Activated CD8-positive, alpha-beta memory T cell treated with anti-CD3 and anti-CD28 coated beads for 4 hours (primary cell): ENCODE results near the gene TMEM234.
A peak's percentile ranks its signal among the peaks of the same experiment; 100 is the strongest.

ENCODE experiments used
- DNase-seq, 2 donors: peaks; one replicate each; pipeline ENCODE4 v3.0.0-alpha.2; 2020; ENCODE audit warnings: low read depth in 2 of 2

Gene TMEM234

DNA sequence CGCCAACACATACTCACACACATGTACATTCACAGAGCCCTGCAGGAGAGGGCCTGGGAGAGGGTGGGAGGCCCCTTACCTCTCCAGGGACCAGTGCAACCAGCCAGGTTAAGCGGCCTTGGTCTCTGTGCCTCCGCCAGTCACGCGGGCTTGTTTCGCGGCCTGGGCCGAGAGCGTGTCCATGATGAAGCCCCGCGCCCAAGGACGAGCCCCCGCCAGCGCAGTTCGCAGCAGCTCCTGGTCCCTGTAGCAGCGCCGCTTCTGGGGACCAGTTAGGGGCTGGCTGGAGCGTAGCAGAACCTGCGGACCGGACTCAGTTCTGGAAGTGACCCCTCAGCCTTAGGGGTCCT lies 17.6 kb upstream of the TMEM234 start:
- DNase-seq = no peak

DNA sequence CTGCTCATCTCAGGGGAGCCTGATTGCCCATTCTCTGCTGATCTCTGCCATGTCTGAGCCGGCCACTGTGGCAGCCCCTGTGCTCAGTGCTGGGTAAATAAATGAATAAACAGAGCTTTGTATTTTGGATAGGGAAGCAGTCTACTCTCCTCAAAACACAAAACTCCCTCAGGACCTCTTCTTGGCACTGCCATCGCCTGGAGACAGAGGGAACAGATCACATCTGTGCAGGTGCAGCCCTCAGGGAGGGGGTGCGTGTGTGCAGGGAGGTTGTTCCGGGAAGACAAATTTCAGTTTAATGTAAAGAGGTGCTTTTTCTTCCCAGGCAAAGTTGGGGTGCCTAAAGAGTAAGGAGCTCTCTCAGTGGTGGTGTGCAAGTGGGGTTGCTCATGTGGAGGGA lies 17.2 kb upstream of the TMEM234 start:
- DNase-seq = no peak

DNA sequence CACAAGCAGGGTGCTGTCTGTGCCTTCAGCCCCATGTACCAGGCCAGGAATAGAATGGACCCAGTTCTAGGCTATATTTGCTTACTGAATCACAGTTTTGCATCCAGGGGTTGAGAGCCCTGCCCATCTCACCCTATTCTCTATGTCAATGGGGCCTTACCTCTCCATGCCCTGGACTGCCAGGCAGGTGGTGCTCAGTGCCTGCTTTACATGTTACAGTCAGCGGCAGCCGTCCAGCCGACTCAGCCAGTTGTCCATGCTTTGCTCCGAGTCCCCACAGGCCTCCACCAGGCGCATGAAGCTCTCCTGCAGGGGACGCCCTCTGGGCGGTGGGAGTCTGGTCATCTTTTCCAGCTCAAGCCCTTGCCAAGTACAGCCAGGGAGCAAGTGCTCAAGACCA lies 12.6 kb upstream of the TMEM234 start:
- no peak for DNase-seq

DNA sequence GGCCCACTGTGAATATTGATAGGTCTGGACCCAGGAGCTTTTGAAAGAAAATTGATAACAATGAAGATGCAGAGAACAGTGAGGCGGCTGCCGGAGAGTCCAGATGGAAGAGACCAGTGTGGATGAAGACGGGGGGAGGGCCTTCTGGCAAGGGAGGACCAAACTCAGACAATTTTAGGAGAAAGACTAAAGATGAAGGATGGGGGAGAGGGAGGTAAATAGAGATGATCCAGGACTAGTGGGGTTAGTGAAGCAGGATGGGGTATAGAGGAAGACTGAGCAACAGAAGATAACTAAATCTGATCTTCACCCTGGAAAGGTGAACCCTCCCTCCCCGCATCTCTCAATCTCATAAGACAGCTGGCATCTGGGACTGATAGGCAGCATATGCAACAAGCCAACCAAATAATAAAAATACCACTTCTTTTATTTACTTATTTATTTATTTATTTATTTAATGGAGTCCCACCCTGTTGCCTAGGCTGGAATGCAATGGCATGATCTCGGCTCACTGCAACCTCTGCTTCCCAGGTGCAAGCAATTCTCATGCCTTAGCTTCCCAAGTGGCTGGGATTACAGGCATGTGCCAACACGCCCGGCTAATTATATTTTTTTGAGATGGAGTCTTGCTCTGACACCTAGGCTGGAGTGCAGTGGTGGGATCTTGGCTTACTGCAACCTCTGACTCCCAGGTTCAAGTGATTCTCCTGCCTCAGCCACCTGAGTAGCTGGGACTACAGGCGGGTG lies 10.6 kb upstream of the TMEM234 start:
- DNase-seq = no peak

DNA sequence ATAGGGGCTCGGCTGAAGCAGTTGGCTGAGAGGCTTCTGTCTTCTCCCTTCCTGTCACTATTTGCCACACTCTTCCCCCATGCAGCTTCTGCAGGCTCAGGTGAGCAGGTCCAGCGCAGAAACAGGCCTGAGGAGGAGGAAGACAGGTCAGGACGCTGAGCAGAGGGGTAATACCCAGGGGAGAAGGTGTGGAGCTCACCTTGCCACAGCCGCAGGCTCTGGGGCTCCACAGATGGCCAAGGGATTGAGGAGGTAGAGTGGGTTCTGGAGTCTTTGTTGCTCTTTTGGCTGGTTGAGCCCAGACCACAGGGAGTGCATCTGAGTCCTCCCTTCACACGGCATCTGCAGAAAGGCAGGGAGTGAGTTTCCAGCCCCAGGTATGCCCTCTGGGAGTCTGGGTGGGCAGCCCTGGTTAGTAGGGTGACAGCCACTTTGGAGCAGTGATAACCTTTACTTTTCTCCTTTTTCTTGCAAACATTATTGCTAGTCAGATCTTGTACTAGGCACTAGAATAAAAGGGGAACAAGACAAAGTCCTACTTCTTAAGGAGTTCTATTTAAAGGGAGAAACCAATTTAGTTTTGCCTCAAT lies 9.8 kb upstream of the TMEM234 start:
- DNase-seq = no peak

GRCh38 chr1:32228771-32229170 lies 6.6 kb upstream of the TMEM234 start:
- DNase-seq = no peak

DNA sequence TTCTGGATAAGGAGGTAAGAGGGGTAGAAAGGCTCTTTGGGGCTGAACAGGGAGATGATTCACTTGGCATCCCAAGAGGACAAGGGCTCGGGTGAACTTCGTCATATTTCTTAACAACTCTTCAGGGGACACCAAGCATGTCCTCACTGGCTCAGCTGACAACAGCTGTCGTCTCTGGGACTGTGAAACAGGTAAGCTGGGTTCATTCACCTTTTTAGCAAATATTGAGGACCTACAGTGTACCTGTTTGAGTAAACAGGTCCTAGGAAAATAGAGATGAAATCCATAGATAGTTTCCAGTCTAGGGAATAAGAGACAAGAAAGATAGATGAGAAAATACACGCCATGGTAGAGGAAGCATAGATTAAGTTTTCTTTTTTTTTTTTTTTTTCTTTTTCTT lies 2.1 kb upstream of the TMEM234 start:
- DNase-seq = no peak

GRCh38 chr1:32223683-32224082 lies 1.5 kb upstream of the TMEM234 start:
- no peak for DNase-seq

DNA sequence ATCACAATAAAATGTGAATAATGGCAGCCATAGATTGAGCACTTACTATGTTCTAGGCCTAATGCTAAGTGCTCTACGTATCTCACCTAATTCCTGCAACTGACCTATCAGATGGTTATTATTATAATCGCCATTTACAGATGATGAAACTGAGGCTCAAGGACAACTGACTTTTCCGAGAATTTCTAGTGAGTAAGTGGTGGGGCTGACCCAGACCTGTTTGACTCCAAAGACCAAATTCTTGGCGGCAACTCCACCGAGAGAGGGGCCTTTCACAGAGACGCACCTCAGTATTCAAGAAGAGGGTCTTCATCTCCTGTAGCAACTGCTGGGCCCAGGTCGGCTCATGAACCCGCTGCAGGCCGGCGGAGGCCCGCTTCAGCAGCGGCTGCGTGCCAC lies 573 bp downstream of the TMEM234 start:
- no peak for DNase-seq

DNA sequence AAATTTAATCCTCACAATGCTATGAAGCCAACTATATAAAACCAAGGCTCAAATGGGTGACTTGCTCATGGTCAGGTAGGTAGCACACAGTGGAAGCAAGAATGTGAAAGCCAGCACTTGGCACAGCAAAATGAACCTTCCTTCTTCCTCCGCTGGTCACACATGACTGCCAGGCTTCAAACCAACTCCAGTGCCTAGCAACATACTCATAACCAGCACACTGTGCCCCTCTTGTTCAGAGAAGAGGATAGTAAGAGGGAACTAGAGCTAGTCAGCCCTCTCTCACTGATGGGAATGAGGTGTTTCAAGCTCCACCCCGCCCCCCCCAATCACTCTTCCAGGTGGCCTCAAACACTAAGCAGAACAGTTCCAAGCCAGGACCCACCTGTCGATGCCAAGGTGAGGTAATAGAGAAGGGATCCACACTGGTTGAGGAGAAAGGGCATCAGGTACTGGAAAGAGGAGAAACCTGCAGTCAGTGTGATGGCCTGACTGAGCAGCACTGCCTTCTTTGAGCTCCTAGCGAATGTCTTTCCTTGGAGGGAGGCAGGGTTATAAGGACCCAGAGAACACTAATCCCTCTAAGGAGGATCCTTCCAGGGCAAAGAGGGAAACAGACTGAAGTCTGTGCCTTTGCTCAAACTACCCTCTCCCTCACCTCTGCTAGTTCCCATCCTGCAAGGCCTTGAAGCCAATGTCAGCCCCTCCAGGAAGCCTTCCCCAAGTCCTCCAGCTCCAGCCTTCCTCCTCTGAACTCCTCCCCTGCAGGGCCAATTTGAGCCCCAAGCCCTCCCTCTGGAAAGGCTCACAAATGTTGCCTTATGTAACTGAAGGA lies 1.2 kb downstream of the TMEM234 start:
- DNase-seq = no peak

DNA sequence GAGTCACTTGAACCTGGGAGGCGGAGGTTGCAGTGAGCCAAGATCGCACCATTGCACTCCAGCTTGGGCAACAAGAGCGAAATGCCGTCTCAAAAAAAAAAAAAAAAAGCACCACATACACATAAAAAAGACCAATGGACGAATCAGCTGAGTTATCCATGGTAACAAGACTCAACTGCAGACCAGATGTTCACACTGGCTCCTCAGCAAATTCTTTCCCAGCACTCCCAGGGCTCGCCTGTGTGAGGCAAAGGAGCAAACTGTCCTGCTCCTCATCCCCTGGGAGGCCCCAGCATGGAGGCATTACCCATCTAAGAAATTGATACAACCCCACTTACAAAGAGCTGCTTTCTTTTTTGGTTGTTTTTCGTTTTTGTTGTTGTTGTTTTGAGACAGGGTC lies 3.1 kb downstream of the TMEM234 start:
- no peak for DNase-seq

GRCh38 chr1:32216566-32216965 lies 5.6 kb downstream of the TMEM234 start:
- no peak for DNase-seq

DNA sequence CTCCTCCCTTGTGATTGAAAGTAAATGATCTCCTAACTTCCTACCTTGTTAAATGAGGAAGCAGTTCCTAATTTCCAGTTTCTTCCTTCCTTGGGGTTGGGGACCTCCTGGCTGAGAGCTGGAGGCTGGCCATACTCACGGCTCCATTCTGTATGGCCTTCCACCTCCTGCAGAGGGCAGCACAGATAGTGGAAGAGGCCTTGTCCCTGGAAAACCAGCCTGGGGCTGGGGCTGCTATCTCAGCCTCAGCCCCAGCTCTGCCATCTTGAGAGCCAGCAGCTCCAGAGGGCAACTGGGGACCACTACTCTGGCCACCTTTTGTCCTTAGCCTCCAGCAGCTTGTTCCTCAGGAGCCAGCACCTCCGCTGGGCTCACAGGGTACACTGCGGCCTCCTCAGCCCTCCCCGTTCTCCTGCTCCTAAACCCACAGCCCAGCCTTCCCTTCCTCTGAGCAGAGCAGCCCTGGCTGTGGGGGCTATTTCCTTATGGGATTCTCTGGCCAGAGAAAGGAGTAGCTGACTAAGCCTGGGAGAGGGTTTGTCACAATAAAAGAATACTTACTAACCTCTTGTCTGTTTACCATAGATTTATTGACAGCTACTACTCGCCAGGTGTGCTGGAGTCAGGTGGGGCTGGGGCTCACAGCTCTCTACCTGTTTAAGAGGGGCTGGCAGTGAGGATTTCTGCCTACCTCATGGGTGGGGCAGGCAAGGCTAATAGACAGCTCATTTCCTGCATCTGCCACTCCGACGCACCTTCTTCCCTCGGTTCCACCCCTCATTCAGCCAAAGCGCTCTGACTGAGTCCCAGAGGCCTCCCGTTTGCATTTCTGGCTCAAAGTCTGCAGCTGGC lies 6.3 kb downstream of the TMEM234 start:
- DNase-seq = no peak

DNA sequence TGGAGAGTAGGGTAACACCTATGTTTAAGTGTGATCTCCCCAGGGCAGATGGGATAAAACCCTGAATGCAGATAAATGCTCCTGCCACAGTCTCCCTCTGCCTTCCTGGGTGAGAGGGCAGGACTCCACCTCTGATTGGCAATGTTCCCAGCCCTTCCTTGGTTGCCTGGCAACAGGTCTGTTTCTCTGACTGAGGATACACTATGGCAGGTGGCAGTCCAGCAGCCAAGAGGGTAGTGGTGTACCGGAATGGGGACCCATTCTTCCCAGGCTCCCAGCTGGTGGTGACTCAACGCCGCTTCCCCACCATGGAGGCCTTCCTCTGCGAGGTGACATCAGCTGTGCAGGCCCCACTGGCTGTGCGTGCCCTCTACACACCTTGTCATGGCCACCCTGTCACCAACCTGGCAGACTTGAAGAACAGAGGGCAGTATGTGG lies 13.2 kb downstream of the TMEM234 start, which contains the start of gene DCDC2B:
TSS of gene DCDC2B (plus strand) at position 199 of the 438 bp plus-strand sequence. CDS start at position 204, 5 bp downstream.
- no peak for DNase-seq

- no peak for DNase-seq
Observed at GRCh38 chr1:32208469-32208868, 13.7 kb downstream of the TMEM234 start.

- peak; percentile 65 to 72 for DNase-seq
Observed at GRCh38 chr1:32205401-32206370, 16.5 kb downstream of the TMEM234 start, which contains the start of gene IQCC. TSS of gene IQCC (plus strand) at chr1:32205671. CDS start at chr1:32205682, 11 bp downstream.

DNA sequence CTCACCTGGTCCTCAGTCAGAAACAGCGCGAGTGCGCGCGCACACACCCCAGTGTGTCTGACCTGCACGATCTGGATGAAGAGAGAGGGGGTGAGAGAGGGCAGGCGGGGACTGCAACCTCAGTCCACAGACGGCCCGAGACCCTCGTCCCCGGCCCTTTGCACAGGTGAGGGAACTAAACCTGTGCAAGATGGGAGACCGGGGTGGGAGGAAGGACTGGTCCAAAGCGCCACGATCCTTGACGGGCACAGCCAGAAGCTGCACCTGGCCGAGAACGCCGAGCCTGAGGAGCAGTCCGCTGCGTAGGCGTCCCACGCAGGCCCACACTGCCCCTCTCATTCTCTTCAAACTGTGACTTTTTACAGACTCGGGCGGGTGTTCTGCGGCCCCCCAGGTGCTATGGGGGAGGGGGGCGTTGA lies 17.2 kb downstream of the TMEM234 start:
- no peak for DNase-seq

DNA sequence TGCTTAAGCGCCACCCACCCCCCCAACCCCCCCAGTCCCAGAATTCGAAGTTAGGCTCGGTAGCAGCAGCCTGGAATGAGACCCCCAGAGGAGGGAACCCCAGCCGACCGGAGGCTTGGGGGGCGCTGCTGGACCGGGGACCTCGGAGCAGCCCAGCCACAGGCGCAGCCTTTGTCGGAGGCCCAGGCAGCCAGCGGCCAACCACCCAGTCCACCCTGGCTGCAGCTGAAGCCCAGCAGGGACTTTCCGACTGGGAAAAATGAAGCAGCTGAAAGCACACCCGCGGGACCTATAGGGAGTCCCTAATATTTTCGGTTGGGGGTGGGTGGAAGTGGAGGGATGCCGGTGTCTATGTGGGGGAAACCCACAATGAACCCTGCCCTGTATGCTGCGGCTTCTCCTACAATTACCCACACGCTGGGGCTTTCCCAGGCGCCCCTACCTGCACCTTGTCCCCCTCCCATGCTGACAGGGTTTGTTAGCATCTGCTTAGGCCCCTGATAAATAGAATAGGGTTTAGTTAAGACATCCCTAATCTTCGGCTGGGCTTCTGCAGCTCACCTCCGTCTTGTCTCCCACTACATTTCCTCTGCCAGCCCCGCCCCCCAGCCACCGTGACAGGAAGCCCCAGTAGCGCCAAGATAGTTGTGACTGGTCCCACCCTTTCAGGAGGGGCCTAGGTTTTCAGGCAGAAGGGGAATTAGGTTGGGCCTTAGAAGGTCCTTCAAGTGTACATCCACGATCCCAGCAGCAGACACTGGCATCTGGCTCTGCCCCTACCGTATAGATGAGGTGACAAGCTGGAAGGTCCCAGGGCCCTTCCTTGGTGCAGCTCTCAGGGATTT lies 20.9 kb downstream of the TMEM234 start:
- peak; percentile 52 to 58 for DNase-seq

GRCh38 chr1:32200226-32201010 lies 21.7 kb downstream of the TMEM234 start, which contains the start of gene CCDC28B:
TSS of gene CCDC28B (plus strand) at chr1:32200595. CDS start at chr1:32201936, 1,341 bp downstream.
- DNase-seq = peak in 1 of 2 donors; percentile 24
